NCI-H774 (cell line): ENCODE results near the gene GRIA1.
"Not testable (repeated sequence)": the region's sequence is repeated elsewhere in the genome, so short reads cannot be mapped to it uniquely, and the experiment has no call there.

Source experiments
- DNase-seq: peaks from one replicate; lab custom pipeline; 2025; lab: John Stamatoyannopoulos, UW

Gene GRIA1

GRCh38 chr5:153718713-153719112, 228.2 kb downstream of the GRIA1 start:
- DNase-seq: no peak

- no peak for DNase-seq
Observed at GRCh38 chr5:153719324-153719723, 228.9 kb downstream of the GRIA1 start.

GRCh38 chr5:153723022-153723610, 232.6 kb downstream of the GRIA1 start:
- not testable (repeated sequence) for DNase-seq

- no peak for DNase-seq
Observed at GRCh38 chr5:153742060-153742459, 251.6 kb downstream of the GRIA1 start.

GRCh38 chr5:153744751-153745150, 254.3 kb downstream of the GRIA1 start:
- DNase-seq: no peak

- DNase-seq: no peak
Observed at GRCh38 chr5:153745778-153746395, 255.4 kb downstream of the GRIA1 start.

- no peak for DNase-seq
Observed at GRCh38 chr5:153746440-153746839, 256.0 kb downstream of the GRIA1 start.

GRCh38 chr5:153748823-153749222, 258.4 kb downstream of the GRIA1 start:
- DNase-seq: no peak

GRCh38 chr5:153749960-153750359, 259.5 kb downstream of the GRIA1 start:
- DNase-seq: peak; percentile 12

GRCh38 chr5:153751251-153751650, 260.8 kb downstream of the GRIA1 start:
- no peak for DNase-seq

- no peak for DNase-seq
Observed at GRCh38 chr5:153752890-153753289, 262.4 kb downstream of the GRIA1 start.

- no peak for DNase-seq
Observed at GRCh38 chr5:153753645-153754432, 263.4 kb downstream of the GRIA1 start.

- DNase-seq: no peak
Observed at GRCh38 chr5:153755913-153756500, 265.5 kb downstream of the GRIA1 start.

GRCh38 chr5:153756540-153756939, 266.1 kb downstream of the GRIA1 start:
- DNase-seq: no peak

- DNase-seq: no peak
Observed at GRCh38 chr5:153765987-153766386, 275.5 kb downstream of the GRIA1 start.

- DNase-seq: no peak
Observed at GRCh38 chr5:153767221-153768188, 277.0 kb downstream of the GRIA1 start.

GRCh38 chr5:153770066-153770465, 279.6 kb downstream of the GRIA1 start:
- no peak for DNase-seq

GRCh38 chr5:153774686-153775085, 284.2 kb downstream of the GRIA1 start:
- no peak for DNase-seq

GRCh38 chr5:153775923-153776322, 285.5 kb downstream of the GRIA1 start:
- DNase-seq: no peak

GRCh38 chr5:153777681-153778581, 287.5 kb downstream of the GRIA1 start:
- no peak for DNase-seq

GRCh38 chr5:153779836-153780235, 289.4 kb downstream of the GRIA1 start:
- DNase-seq: no peak
